Measurements from ENCODE around the gene ITPK1.

Gene ITPK1

GRCh38 chr14:93095742-93096510, 19.8 kb downstream of the ITPK1 start:
- Histone ChIP-seq H3K4me3 (ENCODE audit: low read length) (no peak overlapping the region), H3K79me2 (ENCODE audit: low read length) (0 out of 2 replicates have a peak, but pooled peaks cover 5% of the 10 kb centered on the region), H3K27ac (ENCODE audit: low read length) (no peak overlapping the region), H3K4me1 (ENCODE audit: low read length) (no peaks in the 10 kb centered on the region), H3K9me3 (ENCODE audit: insufficient read depth, low read length) (no peaks in the 10 kb centered on the region), H3K9ac (ENCODE audit: low read length) (no peak overlapping the region), H4K20me1 (ENCODE audit: insufficient read depth, low read length) (peaks cover 3% of the 10 kb centered on the region; the same call in 1 of the 2 replicates), H3K27me3 (ENCODE audit: low read depth, low read length) (no peaks in the 10 kb centered on the region), H3K4me2 (ENCODE audit: low read length) (no peak overlapping the region), H2AFZ (ENCODE audit: low read depth, low read length) (no peak overlapping the region), H3K36me3 (replicated peaks; ENCODE audit: low read depth, low read length) (no peaks in the 10 kb centered on the region)
- TF ChIP-seq CTCF (IDR thresholded peaks at IDR 0.05; ENCODE audit: low read depth, low read length) = no peak
- TF ChIP-seq EZH2phosphoT487 (IDR thresholded peaks at IDR 0.05; ENCODE audit: low read depth) = no peak

GRCh38 chr14:93094121-93094918, 21.4 kb downstream of the ITPK1 start:
- Histone ChIP-seq H3K4me2 (ENCODE audit: low read length) (no peak overlapping the region), H3K9ac (ENCODE audit: low read length) (no peak overlapping the region), H3K27ac (ENCODE audit: low read length) (no peak overlapping the region), H3K4me3 (ENCODE audit: low read length) (no peak overlapping the region), H3K4me1 (ENCODE audit: low read length) (no peaks in the 10 kb centered on the region), H3K27me3 (ENCODE audit: low read depth, low read length) (no peaks in the 10 kb centered on the region), H4K20me1 (ENCODE audit: insufficient read depth, low read length) (peaks cover 3% of the 10 kb centered on the region; the same call in 1 of the 2 replicates), H3K36me3 (replicated peaks; ENCODE audit: low read depth, low read length) (no peaks in the 10 kb centered on the region), H3K9me3 (ENCODE audit: insufficient read depth, low read length) (no peaks in the 10 kb centered on the region), H3K79me2 (ENCODE audit: low read length) (0 out of 2 replicates have a peak, but pooled peaks cover 5% of the 10 kb centered on the region), H2AFZ (ENCODE audit: low read depth, low read length) (no peak overlapping the region)
- TF ChIP-seq EZH2phosphoT487 (IDR thresholded peaks at IDR 0.05; ENCODE audit: low read depth) (no peak), CTCF (IDR thresholded peaks at IDR 0.05; ENCODE audit: low read depth, low read length) (no peak)

- Histone ChIP-seq H2AFZ (ENCODE audit: low read depth, low read length) (no peak overlapping the region), H3K36me3 (replicated peaks; ENCODE audit: low read depth, low read length) (no peaks in the 10 kb centered on the region), H3K9ac (ENCODE audit: low read length) (no peak overlapping the region), H3K27me3 (ENCODE audit: low read depth, low read length) (no peaks in the 10 kb centered on the region), H3K4me1 (ENCODE audit: low read length) (no peaks in the 10 kb centered on the region), H3K79me2 (ENCODE audit: low read length) (0 out of 2 replicates have a peak, but pooled peaks cover 5% of the 10 kb centered on the region), H3K4me3 (ENCODE audit: low read length) (no peak overlapping the region), H3K4me2 (ENCODE audit: low read length) (no peak overlapping the region), H3K9me3 (ENCODE audit: insufficient read depth, low read length) (no peaks in the 10 kb centered on the region), H4K20me1 (ENCODE audit: insufficient read depth, low read length) (peaks cover 3% of the 10 kb centered on the region; the same call in 1 of the 2 replicates), H3K27ac (ENCODE audit: low read length) (no peak overlapping the region)
- TF ChIP-seq EZH2phosphoT487 (IDR thresholded peaks at IDR 0.05; ENCODE audit: low read depth) = no peak
- no peak for TF ChIP-seq CTCF (IDR thresholded peaks at IDR 0.05; ENCODE audit: low read depth, low read length)
These were observed 22.8 kb downstream of the ITPK1 start for GRCh38 chr14:93092606-93093556.
